Fibroblast of lung (primary cell): ENCODE results near the gene DPAGT1. TPM values are rescaled to one million over a fixed set of nuclear protein-coding genes. Genes with fewer than 3 reads are reported as not detected.

Experiments
- DNase-seq, 2 donors: peaks; one replicate each; pipeline versions ENCODE4 v3.0.0 to v3.0.0-alpha.2; 2010; ENCODE audit warnings: low read depth in 2 of 2
- H2AFZ ChIP-seq: 2 replicates; pipeline ENCODE4 v1.5.1; 2012; ENCODE audit warnings: low read length, control low read depth, inconsistent platforms
- H3K27ac ChIP-seq: 2 replicates; pipeline ENCODE4 v1.5.1; 2011; ENCODE audit warnings: low read length, control low read depth; ENCODE audit not compliant: insufficient read depth
- H3K27me3 ChIP-seq: 2 replicates; pipeline ENCODE4 v1.5.1; 2011; ENCODE audit warnings: mild to moderate bottlenecking, low read length; ENCODE audit not compliant: control insufficient read depth, insufficient read depth
- H3K36me3 ChIP-seq: 2 replicates; pipeline ENCODE4 v1.5.1; 2011; ENCODE audit warnings: low read length; ENCODE audit not compliant: control insufficient read depth, insufficient read depth
- H3K4me1 ChIP-seq: 2 replicates; pipeline ENCODE4 v1.5.1; 2011; ENCODE audit warnings: low read length; ENCODE audit not compliant: control insufficient read depth, insufficient read depth; ENCODE audit errors: extremely low read depth
- H3K4me2 ChIP-seq: 2 replicates; pipeline ENCODE4 v1.5.1; 2011; ENCODE audit warnings: low read length, control low read depth; ENCODE audit not compliant: insufficient read depth; ENCODE audit errors: extremely low read depth
- H3K4me3 ChIP-seq, 4 experiments: fragments of 200-600 bp in 1 of 4; sonication (generic) in 1 of 4; replicated peaks in 1 of 4; 2 replicates each; pipeline ENCODE4 v1.5.1; 2011 to 2016; ENCODE audit warnings: low read length in 4 of 4, low read depth in 3 of 4, mild to moderate bottlenecking in 3 of 4, control low read depth in 2 of 4, inconsistent platforms in 1 of 4, mixed read lengths in 1 of 4; ENCODE audit not compliant: insufficient read depth in 1 of 4; ENCODE audit errors: control extremely low read depth in 1 of 4
- H3K79me2 ChIP-seq: 2 replicates; pipeline ENCODE4 v1.5.1; 2012; ENCODE audit warnings: mild to moderate bottlenecking, low read length, inconsistent platforms; ENCODE audit not compliant: control insufficient read depth, insufficient read depth
- H3K9ac ChIP-seq: 2 replicates; pipeline ENCODE4 v1.5.1; 2011; ENCODE audit warnings: mild to moderate bottlenecking, low read length, control low read depth; ENCODE audit not compliant: insufficient read depth
- H3K9me3 ChIP-seq: 2 replicates; pipeline ENCODE4 v1.5.1; 2012; ENCODE audit warnings: low read depth, low read length; ENCODE audit not compliant: control insufficient read depth, insufficient read depth
- H4K20me1 ChIP-seq: 2 replicates; pipeline ENCODE4 v1.5.1; 2011; ENCODE audit warnings: low read length; ENCODE audit not compliant: control insufficient read depth, insufficient read depth; ENCODE audit errors: extremely low read depth
- EZH2 ChIP-seq: IDR thresholded peaks from 2 replicates; pipeline ENCODE4 v1.5.1; 2012; ENCODE audit warnings: low read length, control low read depth, mild to moderate bottlenecking; ENCODE audit errors: missing control alignments
- polyA plus RNA-seq, 2 donors: library from polyadenylated mRNA; depleted of rRNA in 1 of 2; stranded (reverse) in 1 of 2; unstranded in 1 of 2; fragments of >200 nt; gene quantifications; 2 replicates each; pipeline ENCODE4 v1.2.1, GENCODE V29; 2011 to 2012; ENCODE audit warnings: missing spikeins in 1 of 2
- total RNA-seq: library from RNA; depleted of rRNA; stranded (reverse); fragments of >200 nt; gene quantifications from 2 replicates; pipeline ENCODE4 v1.2.1, GENCODE V29; 2014
- TF ChIP-seq, protein P1 (sequence below), 2 donors: IDR thresholded peaks in 1 of 2; conservative IDR thresholded peaks in 1 of 2; 1 replicate in 1 of 2; 2 replicates in 1 of 2; pipeline ENCODE4 v1.5.1; 2011 to 2012; ENCODE audit warnings: low read length in 2 of 2, control low read depth in 1 of 2, inconsistent platforms in 1 of 2, low read depth in 1 of 2, mild to moderate bottlenecking in 1 of 2

The DPAGT1 gene
- total and polyA plus RNA-seq, 2 donors (not counting 1 experiment from before 2014, with no cell fraction given), result 14.5 to 44.9 TPM

DNA sequence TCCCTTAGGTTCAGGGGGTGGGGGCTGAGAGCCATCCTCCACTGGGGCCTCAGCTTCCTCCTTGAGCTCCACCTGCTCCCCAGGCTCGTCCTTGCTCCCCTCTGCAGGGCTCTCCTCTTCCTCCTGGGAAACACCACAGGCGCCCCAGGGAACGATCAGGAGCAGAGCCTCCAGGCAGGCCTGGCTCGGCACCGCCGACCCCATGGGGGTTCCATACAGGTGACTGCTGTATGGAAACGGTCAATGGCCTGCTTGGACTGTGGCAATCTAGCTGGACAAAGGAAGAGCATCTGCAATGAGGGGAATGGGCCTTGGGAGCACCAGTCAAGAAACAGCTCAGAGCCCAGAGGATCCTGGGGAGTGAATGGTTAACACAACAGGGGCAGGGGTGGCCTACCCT lies 52.6 kb downstream of the DPAGT1 start:
- Histone ChIP-seq H4K20me1 (no peaks in the 10 kb centered on the region), H3K36me3 (peaks cover 39% of the 10 kb centered on the region), H3K9me3 (no peaks in the 10 kb centered on the region), H3K27me3 (no peaks in the 10 kb centered on the region), H3K4me1 (no peaks in the 10 kb centered on the region), H2AFZ (no peak overlapping the region), H3K4me2 (no peak overlapping the region), H3K79me2 (no peaks in the 10 kb centered on the region), H3K4me3 (no peak overlapping the region), H3K27ac (no peak overlapping the region), H3K9ac (no peak overlapping the region)
- no peak for DNase-seq
- no peak for TF ChIP-seq EZH2
- TF ChIP-seq, protein P1, sequence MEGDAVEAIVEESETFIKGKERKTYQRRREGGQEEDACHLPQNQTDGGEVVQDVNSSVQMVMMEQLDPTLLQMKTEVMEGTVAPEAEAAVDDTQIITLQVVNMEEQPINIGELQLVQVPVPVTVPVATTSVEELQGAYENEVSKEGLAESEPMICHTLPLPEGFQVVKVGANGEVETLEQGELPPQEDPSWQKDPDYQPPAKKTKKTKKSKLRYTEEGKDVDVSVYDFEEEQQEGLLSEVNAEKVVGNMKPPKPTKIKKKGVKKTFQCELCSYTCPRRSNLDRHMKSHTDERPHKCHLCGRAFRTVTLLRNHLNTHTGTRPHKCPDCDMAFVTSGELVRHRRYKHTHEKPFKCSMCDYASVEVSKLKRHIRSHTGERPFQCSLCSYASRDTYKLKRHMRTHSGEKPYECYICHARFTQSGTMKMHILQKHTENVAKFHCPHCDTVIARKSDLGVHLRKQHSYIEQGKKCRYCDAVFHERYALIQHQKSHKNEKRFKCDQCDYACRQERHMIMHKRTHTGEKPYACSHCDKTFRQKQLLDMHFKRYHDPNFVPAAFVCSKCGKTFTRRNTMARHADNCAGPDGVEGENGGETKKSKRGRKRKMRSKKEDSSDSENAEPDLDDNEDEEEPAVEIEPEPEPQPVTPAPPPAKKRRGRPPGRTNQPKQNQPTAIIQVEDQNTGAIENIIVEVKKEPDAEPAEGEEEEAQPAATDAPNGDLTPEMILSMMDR (conservative IDR thresholded peaks at IDR 0.05 in 1 of 2, IDR thresholded peaks at IDR 0.05 in 1 of 2; ENCODE audit: low read depth in 1 of 2, low read length in 2 of 2), result no peak

DNA sequence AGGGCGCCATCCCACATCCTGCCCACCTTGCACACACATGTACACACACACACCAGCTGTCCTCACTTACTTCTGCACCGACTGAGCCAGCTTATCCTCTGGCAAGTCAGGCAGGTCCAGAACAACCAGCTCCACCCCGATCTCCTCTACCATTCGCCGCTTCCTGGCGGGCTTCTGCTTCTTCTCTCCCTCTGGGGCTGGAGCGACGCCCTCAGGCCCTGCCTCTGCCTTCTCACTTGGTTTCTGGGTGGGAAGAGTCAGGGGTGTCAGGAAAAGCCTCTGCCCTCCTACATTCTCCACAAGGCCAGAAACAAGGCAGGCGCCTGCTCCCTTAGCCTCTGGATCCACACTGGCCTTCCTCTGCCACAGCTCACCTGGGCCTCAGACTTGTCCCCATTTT lies 53.0 kb downstream of the DPAGT1 start:
- TF ChIP-seq, protein P1 (conservative IDR thresholded peaks at IDR 0.05 in 1 of 2, IDR thresholded peaks at IDR 0.05 in 1 of 2; ENCODE audit: low read depth in 1 of 2, low read length in 2 of 2), result no peak
- no peaks in the 10 kb centered on the region for H3K27me3 ChIP-seq
- peaks cover 37% of the 10 kb centered on the region for H3K36me3 ChIP-seq
- no peak overlapping the region for H3K9ac ChIP-seq
- no peaks in the 10 kb centered on the region for H3K4me1 ChIP-seq
- no peak for DNase-seq
- H3K4me2 ChIP-seq, result no peak overlapping the region
- no peaks in the 10 kb centered on the region for H3K79me2 ChIP-seq
- H3K27ac ChIP-seq, result no peak overlapping the region
- H3K9me3 ChIP-seq, result no peaks in the 10 kb centered on the region
- H3K4me3 ChIP-seq, result no peak overlapping the region
- H4K20me1 ChIP-seq, result no peaks in the 10 kb centered on the region
- H2AFZ ChIP-seq, result no peak overlapping the region

- no peak overlapping the region for H2AFZ ChIP-seq
- no peak for DNase-seq
- TF ChIP-seq EZH2, result no peak
- TF ChIP-seq, protein P1 (conservative IDR thresholded peaks at IDR 0.05 in 1 of 2, IDR thresholded peaks at IDR 0.05 in 1 of 2; ENCODE audit: low read depth in 1 of 2, low read length in 2 of 2), result no peak
- no peaks in the 10 kb centered on the region for H3K9me3 ChIP-seq
- no peaks in the 10 kb centered on the region for H3K4me1 ChIP-seq
- no peaks in the 10 kb centered on the region for H4K20me1 ChIP-seq
- no peaks in the 10 kb centered on the region for H3K79me2 ChIP-seq
- peaks cover 32% of the 10 kb centered on the region for H3K36me3 ChIP-seq
- no peak overlapping the region for H3K4me2 ChIP-seq
- H3K9ac ChIP-seq, result no peak overlapping the region
- H3K27me3 ChIP-seq, result no peaks in the 10 kb centered on the region
- no peak overlapping the region for H3K27ac ChIP-seq
- H3K4me3 ChIP-seq, result no peak overlapping the region
These were observed 54.4 kb downstream of the DPAGT1 start for GRCh38 chr11:119047205-119047604.

Other genes with a start within 250 kb of the DPAGT1 start
- gene CXCR5, start 218.0 kb downstream of the DPAGT1 start, total RNA-seq, result not detected in 2 replicates
- not detected in 2 replicates for gene CXCR5, start 218.0 kb downstream of the DPAGT1 start, polyA plus RNA-seq
- 11.0 and 23.1 TPM in 2 replicates for gene BCL9L, start 175.9 kb downstream of the DPAGT1 start, total RNA-seq
- gene BCL9L, start 175.9 kb downstream of the DPAGT1 start, polyA plus RNA-seq, result 7.0 and 11.5 TPM in 2 replicates
- gene UPK2, start 145.6 kb downstream of the DPAGT1 start, total RNA-seq, result not detected in 2 replicates
- gene UPK2, start 145.6 kb downstream of the DPAGT1 start, polyA plus RNA-seq, result not detected in 2 replicates
- gene FOXR1, start 130.1 kb downstream of the DPAGT1 start, total RNA-seq, result not detected in 2 replicates
- not detected in 2 replicates for gene FOXR1, start 130.1 kb downstream of the DPAGT1 start, polyA plus RNA-seq
- gene CENATAC, start 103.7 kb downstream of the DPAGT1 start, total RNA-seq, result 15.2 and 21.5 TPM in 2 replicates
- gene CENATAC, start 103.7 kb downstream of the DPAGT1 start, polyA plus RNA-seq, result 10.1 and 11.0 TPM in 2 replicates
- gene RPS25, start 83.5 kb downstream of the DPAGT1 start, total RNA-seq, result 525 and 1,335 TPM in 2 replicates
- gene RPS25, start 83.5 kb downstream of the DPAGT1 start, polyA plus RNA-seq, result 2,775 and 2,854 TPM in 2 replicates
- 60.6 and 74.7 TPM in 2 replicates for gene TRAPPC4, start 83.1 kb downstream of the DPAGT1 start, total RNA-seq
- 109 and 207 TPM in 2 replicates for gene TRAPPC4, start 83.1 kb downstream of the DPAGT1 start, polyA plus RNA-seq
- 10.0 and 10.1 TPM in 2 replicates for gene SLC37A4, start 71.0 kb downstream of the DPAGT1 start, total RNA-seq
- 12.6 and 14.4 TPM in 2 replicates for gene SLC37A4, start 71.0 kb downstream of the DPAGT1 start, polyA plus RNA-seq
- gene HYOU1, start 44.6 kb downstream of the DPAGT1 start, total RNA-seq, result 73.7 and 77.3 TPM in 2 replicates
- 85.6 and 116 TPM in 2 replicates for gene HYOU1, start 44.6 kb downstream of the DPAGT1 start, polyA plus RNA-seq
- gene VPS11, start 34.0 kb downstream of the DPAGT1 start, total RNA-seq, result 26.7 and 34.3 TPM in 2 replicates
- gene VPS11, start 34.0 kb downstream of the DPAGT1 start, polyA plus RNA-seq, result 9.1 and 13.7 TPM in 2 replicates
- 6.9 and 9.4 TPM in 2 replicates for gene HMBS, start 17.0 kb downstream of the DPAGT1 start, total RNA-seq
- 23.8 and 36.6 TPM in 2 replicates for gene HMBS, start 17.0 kb downstream of the DPAGT1 start, polyA plus RNA-seq
- 1.8 and 3.0 TPM in 2 replicates for gene C2CD2L, start 5.5 kb upstream of the DPAGT1 start, total RNA-seq
- 3.0 and 4.2 TPM in 2 replicates for gene C2CD2L, start 5.5 kb upstream of the DPAGT1 start, polyA plus RNA-seq
- gene HINFP, start 19.7 kb upstream of the DPAGT1 start, total RNA-seq, result 13.5 and 14.4 TPM in 2 replicates
- 12.4 and 13.1 TPM in 2 replicates for gene HINFP, start 19.7 kb upstream of the DPAGT1 start, polyA plus RNA-seq
- gene ABCG4, start 47.2 kb upstream of the DPAGT1 start, total RNA-seq, result under 0.01 and 0.17 TPM in 2 replicates
- 0.05 and 0.12 TPM in 2 replicates for gene ABCG4, start 47.2 kb upstream of the DPAGT1 start, polyA plus RNA-seq
- 12.8 and 21.3 TPM in 2 replicates for gene NLRX1, start 66.9 kb upstream of the DPAGT1 start, total RNA-seq
- gene NLRX1, start 66.9 kb upstream of the DPAGT1 start, polyA plus RNA-seq, result 5.7 and 6.6 TPM in 2 replicates
- not detected in 2 replicates for gene NHERF4, start 83.6 kb upstream of the DPAGT1 start, total RNA-seq
- not detected in 2 replicates for gene NHERF4, start 83.6 kb upstream of the DPAGT1 start, polyA plus RNA-seq
- gene CBL, start 104.5 kb upstream of the DPAGT1 start, total RNA-seq, result 6.4 and 12.4 TPM in 2 replicates
- 11.1 and 17.6 TPM in 2 replicates for gene CBL, start 104.5 kb upstream of the DPAGT1 start, polyA plus RNA-seq
- gene MCAM, start 215.3 kb upstream of the DPAGT1 start, total RNA-seq, result 3.9 and 4.8 TPM in 2 replicates
- 8.1 and 26.3 TPM in 2 replicates for gene MCAM, start 215.3 kb upstream of the DPAGT1 start, polyA plus RNA-seq
- gene RNF26, start 232.7 kb upstream of the DPAGT1 start, total RNA-seq, result 4.1 and 7.1 TPM in 2 replicates
- 22.9 and 38.0 TPM in 2 replicates for gene RNF26, start 232.7 kb upstream of the DPAGT1 start, polyA plus RNA-seq
- 32.0 and 34.4 TPM in 2 replicates for gene C1QTNF5, start 239.0 kb upstream of the DPAGT1 start, total RNA-seq
- gene C1QTNF5, start 239.0 kb upstream of the DPAGT1 start, polyA plus RNA-seq, result 13.4 and 13.6 TPM in 2 replicates
- not detected in 2 replicates for gene MFRP, start 244.9 kb upstream of the DPAGT1 start, total RNA-seq
- not detected in 2 replicates for gene MFRP, start 244.9 kb upstream of the DPAGT1 start, polyA plus RNA-seq